Left renal cortex interstitium (tissue), 4 donors: Measurements from ENCODE around the gene SPATA32. TPM values are rescaled to one million over a fixed set of nuclear protein-coding genes. Genes with fewer than 3 reads are reported as not detected.

Source experiments
- DNase-seq, 4 donors: peaks; one replicate each; pipeline ENCODE4 v3.0.0-alpha.2; 2013; ENCODE audit warnings: low read depth in 4 of 4, low spot score in 2 of 4, missing footprints in 1 of 4
- polyA plus RNA-seq, 4 donors: library from polyadenylated mRNA; unstranded; fragments of 120-200 nt; gene quantifications; one replicate each; pipeline ENCODE4 v1.2.1, GENCODE V29; 2013; ENCODE audit not compliant: insufficient read length in 4 of 4

The SPATA32 gene
- polyA plus RNA-seq, 4 donors, result 0.11 to 0.43 (median 0.25) TPM; not detected in 1

DNA sequence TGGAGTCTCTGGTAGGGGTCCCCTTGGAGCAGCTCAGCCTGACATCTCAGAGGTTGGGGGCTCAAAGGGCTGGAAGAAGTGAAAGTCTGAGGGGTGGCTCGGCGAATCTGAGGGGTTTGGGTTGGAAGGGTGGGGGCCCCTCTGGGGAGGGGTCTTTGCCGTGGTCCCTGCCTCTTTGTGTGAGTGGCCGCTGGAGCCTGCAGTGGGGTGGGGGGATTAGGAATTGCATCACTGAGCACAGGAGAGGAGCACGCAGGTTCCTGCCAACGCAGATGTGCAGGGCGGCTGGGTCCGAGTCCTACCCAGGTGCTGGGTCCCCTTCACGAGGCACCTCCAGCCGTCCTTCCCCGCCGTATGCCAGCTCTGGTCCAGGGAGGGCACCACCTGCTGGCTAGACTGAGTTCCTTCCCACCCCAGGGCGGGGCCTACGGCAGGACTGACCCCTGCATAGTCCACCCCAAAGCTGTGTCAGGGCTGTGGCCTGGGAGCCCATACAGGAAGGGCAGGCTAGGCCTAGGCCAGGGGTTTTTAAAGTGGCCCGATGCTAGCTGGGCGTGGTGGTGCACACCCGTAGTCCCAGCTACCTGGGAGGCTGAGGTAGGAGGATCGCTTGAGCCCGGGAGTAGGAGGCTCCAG, 30.3 kb downstream of the SPATA32 start:
- no peak for DNase-seq

DNA sequence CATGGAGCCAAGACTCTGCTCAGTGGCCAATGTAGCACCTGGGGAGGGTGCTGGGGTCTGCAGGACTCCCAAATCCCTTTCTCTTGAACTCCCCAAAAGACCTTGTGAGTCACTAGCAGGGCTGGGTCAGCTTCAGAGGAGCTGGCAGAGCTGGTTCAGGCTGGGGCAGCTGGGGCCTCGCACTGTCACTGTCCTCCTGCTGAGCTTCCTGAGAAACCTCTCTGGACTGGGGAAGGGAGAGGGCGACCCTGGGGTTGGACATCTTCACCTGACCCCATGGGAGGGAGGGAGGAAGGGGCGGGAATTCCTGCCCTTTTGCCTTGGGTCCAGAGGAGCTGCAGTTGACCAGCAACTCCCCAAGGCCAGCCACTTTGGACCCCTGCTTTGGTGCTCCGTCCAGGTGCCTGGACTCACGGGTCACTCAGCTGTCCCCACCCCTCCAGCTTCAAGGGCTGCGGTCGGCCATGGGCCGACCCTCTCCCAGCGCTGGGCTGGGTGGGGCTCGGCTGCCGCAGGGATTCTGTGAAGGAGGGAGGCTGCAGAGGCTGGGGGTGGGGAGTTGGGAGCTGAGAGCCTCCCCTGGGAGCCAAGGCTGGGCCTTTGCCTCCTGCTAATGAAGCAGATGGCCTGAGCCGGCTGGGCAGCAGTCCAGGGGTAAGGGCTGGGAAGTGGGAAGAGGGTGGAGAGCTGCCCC, 31.0 kb downstream of the SPATA32 start:
- no peak for DNase-seq

DNA sequence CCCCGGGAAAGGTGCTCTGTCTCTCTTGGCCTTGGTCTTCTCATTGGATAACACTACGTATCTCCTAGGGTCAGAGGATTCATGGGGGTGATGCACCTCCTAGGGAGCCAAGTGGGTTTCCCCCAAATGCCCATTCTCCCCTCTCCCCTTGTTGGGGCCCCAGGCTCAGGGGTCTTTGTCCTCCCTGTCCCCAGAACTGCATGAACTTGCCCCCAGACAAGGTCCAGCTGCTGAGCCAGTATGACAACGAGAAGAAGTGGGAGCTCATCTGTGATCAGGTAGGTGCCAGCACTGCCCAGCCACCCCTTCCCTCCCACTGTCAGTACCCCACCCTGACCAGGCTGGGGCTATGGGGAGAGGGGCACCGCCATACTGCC, 31.5 kb downstream of the SPATA32 start:
- no peak for DNase-seq

DNA sequence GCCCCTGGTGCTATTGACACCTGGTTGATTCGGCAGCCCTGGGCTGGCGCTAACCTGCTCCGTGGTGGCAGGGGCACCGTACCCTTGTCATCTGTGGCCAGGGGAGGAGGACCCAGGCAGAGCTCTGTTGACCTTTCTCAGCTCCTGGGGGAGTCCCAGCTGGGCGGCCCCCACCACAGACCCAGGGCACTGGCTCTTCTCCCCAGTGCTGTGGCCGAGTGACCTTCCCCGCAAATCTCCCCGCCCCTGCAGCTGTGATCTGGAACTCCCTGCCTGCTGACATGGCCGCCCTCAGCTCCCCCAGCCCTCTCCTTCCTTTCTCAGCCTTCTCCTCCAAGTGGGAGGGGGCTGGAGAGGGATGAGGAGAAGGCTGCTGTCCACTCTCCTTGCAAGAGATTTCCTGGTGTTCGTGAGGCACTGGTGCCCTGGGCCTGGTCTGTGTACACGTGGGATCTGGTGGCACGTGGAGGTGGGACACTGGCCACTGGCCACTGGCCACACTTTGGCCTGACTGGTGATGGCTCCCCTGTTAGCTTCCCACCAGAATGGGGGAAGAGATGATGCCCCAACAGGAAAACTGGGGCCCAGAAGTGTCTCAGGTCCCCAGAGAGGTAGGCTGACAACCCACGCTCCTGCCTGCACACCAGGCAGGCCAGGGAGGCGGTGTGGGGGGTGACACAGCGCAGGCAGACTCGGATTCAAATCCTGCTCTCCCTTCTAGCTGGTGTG, 32.0 kb downstream of the SPATA32 start:
- DNase-seq, result no peak

DNA sequence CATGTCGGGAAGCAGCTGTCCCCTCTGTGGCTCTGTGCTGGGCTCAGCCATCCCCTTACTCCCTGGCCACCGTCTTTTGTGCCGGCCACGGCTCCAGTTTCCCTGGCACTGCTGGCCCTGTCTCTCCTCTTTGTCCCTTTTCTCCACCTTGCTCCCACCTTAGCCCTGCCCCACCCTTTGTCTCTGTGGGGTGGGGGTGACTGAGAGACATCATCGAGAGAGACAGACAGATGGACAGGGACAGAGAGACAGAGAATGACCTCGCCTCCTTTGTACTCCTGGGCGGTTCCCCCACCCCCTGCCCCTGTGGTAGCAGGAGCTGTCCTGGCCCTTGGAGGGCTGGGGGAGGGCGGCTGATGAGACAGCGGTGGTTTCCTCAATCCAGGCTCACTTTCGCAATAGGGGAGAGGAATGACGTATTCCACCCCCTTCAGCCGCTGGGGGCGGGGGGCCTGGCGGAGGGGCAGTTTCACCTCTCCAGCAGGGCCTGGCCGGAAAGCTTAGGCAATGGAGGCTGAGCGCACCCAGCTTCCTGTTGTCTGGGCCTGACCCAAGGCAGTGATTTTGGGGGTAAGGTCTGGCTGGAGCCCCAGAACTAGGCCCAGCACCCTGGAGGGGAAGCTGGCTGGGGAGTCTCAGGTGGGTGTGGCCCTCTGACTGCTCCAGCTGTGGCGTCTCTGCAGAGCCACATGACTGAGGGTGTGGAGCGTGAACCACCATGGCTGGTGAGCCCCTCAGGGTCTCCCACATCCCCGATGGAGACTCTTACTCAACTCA, 32.9 kb downstream of the SPATA32 start:
- DNase-seq, result no peak

DNA sequence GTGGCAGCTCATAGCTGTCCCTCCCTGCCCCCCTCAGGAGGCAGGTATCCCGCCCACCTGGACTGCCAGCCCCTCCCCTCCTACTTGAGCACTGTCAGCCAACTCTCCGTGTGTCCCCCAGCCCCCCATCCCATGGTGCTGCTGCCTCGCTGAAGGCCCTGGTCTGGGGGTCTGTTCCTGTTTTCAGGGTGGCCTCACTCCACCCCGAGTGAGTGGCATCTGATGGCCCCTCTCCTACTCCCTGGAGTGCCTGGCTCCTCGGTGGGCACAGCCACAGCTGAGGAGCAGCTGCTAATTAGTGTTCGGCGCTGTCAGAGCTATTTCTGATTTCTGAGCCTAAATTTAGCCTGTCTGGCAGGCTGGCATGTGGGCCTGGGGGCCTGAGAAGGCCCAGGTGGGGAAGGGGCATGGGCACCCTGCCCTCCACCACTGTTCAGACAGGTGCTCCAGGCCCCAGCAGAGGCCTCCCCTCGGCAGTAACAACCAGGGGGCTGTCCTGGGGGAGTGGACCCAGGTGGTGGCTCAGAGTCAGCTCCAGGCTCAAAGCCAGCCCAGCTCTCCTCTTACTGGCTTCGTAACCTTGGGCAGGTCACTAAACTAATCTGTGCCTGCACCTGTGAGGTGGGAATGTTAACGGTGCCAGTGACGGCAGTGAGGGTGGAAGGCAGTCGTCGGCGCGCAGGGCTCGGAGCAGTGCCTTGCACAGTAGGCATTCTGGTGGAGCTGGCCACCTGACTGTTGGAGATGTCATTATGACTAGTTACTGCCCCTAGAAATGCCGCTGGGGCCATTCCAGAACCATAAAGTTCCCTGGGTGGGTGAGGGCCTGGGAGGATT, 33.8 kb downstream of the SPATA32 start:
- no peak for DNase-seq

DNA sequence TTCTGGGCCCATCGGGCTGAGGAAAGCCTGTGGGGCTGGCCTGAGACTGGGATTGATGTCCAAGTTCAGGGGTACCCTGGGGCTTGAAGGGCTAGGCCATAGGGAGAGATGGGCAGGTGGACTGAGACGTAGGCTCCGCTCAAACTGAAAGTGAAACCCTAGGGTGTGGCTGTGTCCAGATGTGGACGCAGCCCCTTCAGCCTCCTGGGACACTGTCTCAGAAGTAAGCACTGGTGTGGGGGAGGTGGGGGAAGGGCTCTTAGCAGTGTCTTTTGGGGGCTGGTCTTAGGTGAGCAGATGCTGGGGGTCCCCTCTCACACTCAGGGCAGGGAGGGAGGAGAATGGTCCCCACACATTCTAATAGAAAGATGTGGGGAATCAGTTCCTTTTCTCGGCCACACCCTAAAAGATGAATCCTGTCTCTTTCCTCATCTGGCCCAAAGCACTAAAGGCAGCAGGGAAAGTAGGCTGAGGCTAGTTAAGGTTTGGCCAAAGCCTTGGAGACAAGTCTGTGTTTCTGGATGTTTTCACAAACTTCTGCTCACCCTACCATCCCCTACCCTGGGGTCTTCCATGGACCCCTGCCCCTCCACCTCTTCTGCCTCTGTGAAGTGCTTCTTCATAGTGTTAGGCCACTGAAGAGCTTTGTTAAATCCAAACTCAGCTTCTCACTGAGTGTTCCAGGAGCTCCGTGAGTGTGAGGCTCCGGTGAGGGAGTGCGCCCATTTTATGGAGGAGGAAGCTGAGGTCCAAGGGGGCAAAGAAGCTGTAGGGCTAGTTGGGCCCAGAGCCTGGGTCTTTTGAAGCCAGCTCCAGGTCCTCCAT, 34.6 kb downstream of the SPATA32 start:
- no peak for DNase-seq

DNA sequence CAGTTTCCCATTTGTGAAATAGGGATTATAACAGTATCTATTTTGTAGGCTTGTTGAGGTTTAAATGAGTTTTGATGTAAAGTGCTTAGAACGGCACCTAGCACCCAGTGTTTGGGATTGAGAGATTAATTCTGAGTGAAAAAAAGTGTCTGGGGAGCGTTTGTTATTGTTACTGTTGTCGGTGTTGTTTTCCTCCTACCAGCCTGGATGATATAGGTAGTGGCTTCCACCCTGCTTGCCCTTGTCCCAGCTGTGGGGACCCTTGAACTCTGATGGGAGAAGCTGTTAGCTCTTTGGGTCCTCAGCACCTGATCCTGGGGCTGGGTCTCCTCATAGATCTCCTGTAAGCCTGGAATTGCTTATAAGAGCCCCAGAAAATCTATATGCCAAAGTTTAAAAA, 35.3 kb downstream of the SPATA32 start:
- DNase-seq, result no peak

DNA sequence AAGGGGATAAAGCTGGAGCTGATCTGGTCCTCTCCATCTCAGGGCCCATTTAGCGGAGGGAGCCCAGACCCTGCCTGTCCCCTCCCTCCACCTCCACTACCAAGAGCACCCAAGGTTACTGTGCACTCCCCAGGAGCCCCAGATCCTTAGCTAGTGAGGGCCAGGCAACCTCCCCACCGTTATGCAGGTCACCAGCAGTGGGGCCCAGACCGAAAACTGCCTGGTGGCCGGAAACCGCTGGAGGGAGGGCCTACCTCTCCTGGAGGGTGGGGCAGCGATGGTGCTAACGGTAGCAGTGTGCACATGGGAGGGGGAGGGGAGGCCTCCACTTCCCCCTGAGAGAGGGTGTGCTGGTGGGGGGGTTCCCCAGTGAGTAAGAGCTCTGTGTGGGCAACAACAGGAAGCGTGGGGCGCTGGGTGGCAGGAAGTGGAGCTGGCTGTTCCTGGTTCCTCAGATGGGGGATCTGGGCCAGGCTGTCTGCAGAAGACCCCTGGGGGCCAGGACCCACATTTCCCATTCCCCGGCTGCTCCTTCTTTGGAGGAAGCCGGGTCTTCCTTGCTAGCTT, 35.8 kb downstream of the SPATA32 start:
- DNase-seq, result no peak

DNA sequence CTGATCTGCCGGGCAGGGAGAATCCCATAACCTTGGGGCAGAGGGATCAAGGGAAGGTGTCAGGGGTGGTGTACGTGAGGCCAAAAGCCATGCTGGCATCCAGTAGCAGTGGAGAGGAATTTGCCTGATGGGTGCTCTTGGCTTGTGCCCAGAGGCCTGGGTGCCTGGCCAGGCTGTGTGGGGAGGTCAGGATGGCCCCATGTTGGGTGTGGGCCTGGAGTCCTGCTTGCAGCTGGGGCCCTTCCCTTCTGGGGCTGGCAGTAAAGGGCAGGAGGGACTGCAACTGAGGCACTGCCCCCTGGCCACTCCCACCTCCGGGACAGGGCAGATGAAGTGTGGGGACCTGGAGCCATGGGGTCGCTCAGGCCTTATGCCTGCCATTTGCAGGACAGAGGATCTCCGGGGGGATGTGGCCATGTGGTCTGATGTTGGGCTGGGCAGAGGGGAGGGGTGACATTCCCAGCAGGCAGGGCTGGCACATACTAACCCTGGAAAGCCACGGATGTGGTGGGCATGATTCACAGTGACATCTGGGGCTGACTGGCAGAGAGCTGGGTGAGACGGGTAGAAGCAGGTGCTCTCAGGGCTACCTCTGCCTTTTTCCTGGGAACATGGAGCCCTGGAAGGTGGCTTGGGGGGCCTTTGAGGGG, 36.7 kb downstream of the SPATA32 start:
- no peak for DNase-seq

DNA sequence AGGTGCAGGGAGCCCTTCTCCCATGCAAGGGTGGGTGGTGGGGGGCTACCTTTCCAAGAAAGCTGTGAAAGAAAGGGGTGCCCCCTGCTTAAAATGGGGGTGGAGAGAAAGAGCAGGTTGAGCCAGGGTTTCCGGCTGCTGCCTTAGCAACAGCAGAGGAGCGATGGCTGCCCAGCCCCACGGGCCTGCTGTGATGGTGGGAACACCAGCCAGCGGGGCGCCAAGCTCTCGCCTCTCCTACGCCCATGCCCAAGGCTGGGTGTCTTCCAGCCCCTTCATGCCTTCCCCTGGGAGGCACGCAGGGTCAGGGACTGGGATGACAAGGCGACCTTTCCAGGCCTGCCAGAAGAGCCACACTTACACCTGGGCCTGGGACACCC, 37.2 kb downstream of the SPATA32 start:
- DNase-seq, result no peak

DNA sequence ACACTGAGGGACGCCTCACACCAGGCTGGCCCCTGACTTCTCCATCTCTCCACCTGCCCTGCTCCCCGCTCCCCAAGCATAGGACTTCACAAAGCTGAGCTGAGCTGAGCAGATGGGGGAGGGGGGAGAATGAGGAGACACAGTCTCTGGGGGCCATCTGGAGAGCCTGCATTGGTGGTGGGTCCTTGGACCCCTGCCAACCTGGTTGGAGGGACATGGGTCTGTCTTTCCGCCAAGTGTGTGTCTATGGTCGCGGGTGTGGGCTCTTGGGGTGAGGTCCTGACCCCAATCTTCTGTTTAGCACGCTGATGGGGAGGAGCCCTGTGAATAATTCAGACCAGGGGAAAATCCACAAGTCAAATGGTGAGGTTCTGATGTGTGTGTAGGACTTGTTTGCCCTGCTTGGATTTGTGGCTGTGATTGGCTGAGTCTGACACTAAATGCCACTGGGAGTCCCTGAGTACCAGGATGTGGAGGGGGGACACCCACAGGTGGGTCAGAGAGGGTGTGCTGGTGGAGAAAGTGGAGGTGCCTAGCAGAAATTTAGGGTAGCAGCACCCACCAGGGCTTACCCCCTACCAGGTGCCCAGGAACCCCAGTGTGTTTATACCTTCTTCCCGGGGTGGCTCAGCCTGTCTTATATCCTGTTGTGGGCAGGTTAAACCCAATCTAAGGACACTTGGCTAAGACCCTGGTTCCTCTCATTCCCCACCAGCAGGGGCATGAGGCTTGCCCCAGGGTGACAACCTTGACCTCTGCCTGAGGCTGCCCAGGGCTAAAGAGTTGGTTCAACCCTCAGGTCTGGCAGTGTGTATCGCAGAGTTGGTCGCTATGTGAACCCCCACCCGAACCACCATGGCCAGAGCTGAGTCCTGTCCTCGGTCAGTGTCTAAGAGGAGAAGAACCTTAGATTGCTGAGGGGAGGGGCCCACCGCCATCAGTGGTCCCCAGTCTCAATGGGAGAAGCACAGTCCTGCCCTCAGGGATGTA, 38.1 kb downstream of the SPATA32 start:
- no peak for DNase-seq

DNA sequence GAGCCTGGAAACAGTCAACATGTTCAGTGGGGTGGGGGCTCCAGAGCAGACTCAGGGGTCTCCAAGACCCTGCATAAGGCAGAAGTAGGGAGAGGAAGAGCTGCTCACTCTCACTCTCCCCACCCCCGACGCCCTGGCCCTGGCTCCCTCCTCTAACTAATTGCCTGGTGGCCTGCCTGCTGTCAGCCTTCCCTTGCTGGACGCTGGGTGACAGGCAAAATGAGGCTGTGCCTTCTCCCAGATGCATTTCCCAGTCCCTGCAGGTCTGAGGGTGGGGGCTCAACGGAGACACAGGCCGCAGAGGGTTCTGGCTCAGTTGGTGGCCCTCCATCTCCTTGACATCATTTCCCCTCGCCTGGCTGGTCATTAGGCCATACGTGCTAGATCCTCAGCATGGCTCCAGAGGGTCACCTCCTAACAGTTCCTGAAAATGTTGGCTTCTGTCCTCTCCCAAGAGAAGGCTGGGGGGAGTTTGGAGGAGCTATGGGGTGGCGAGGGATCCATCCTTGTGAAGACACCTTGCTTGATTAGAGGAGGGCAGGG, 38.8 kb downstream of the SPATA32 start:
- no peak for DNase-seq

DNA sequence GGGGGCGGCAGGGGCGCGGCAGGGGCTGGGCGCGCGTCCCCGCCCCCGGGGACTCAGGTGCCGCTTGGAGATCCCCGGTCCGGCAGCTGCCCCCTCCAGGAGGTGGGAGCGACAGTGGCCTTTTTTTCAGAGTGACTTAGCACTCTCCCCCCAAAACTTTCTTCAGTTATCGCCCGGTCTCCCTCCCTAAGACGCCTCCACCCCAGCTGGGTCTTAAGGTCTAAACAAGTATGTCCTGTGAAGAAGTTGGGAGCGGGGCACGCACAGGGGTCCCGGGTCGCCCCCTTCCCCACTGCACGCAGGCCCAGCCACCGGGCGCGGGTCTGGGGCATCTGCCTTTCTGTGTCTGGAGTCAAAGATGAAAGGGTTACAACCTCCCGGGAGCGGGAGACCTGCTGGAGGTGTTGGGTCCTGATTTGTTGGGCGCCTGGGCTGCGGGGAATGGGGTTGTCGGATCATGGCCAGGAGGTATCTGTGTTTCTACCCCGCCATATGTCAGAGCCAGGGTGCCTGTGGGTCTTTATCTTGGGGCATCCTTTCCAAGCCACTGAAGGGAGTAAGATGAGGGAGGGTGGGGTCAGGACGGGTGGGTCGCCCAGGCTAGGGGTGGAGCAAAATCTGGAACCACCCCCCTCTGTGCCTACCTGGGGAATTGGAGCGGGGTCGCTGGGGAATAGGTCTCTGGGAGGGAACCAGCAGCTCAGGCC, 39.5 kb downstream of the SPATA32 start:
- DNase-seq, result no peak

DNA sequence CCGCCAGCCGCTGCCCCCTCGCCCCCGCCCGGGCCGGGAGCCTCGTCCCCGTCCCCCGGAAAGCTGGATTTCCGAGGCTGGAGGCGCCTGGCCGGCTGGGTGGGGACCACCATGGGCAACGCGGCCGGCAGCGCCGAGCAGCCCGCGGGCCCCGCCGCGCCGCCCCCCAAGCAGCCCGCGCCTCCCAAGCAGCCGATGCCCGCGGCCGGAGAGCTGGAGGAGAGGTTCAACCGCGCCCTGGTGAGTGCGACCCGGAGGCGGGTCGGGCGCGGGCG, 39.9 kb downstream of the SPATA32 start:
- DNase-seq, result no peak

DNA sequence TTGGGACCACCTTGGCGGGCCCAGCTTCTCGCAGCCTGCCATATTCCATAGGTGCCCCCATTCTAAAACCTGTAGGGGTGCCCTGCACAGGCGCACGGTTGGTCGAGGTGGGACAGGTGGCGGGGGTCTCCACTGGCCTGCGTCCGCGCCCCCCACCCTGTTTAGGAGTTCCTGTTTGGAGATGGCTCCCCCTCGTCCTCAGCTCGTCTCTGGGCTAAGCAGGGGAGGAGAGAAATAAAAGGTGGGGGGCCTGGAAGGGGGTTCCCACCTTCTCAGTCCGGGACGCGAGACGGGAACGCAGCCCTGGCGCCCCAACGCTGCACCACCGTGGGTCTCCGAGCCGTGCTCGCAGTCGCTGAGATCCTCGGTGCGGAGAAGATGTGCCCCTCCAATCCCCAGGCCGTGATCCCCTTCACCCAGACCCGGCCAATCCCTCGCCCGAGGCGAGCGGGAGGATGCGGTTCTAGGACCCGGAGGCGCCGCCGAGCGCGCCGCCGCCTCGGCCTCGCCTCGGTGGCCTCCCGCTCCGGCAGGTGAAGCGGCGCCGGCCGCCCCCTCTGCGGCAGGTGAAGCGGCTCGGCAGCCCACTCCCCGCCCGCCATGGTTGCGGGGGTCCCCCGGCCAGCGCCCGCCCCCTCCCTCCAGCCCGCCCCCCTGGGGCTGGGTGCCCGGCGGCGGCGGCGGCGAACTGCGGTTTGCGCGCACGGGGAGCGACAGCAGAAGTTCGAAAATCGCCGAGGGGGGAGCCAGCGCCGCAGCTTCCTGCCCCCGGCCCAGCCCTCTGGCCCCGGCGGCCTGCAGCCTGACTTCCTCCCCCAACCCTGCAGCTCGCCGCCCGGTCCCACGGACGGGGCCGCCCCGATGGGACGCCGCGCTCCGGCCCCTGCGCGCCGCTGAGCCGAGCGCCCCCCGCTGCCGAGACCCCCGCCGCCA, 40.5 kb downstream of the SPATA32 start, which contains the start of gene FMNL1:
FMNL1 (plus strand) TSS at position 805 of the 933 bp plus-strand sequence. CDS start 240 bp downstream, outside the sequence.
- DNase-seq, result no peak
